Keratinocyte (primary cell): ENCODE data around the gene ZNF362.

Experiments used
- CTCF ChIP-seq, 3 experiments: IDR thresholded peaks in 1 of 3; conservative IDR thresholded peaks in 1 of 3; optimal IDR thresholded peaks in 1 of 3; 2 replicates in 2 of 3; 3 replicates in 1 of 3; pipeline versions ENCODE3 to v1.5.1; 2011; ENCODE audit warnings: low read length in 3 of 3, mild to moderate bottlenecking in 3 of 3, moderate library complexity in 2 of 3, control low read depth in 1 of 3, inconsistent platforms in 1 of 3; ENCODE audit not compliant: insufficient read depth in 2 of 3; ENCODE audit errors: extremely low read depth in 1 of 3
- EZH2 ChIP-seq: IDR thresholded peaks from one replicate; pipeline ENCODE4 v1.6.1; 2012; ENCODE audit warnings: inconsistent platforms, mild to moderate bottlenecking, low read length, moderate library complexity

GRCh38 chr1:33232716-33233115 lies 23.6 kb upstream of the ZNF362 start:
- TF ChIP-seq CTCF (optimal IDR thresholded peaks at IDR 0.05 in 1 of 3, IDR thresholded peaks at IDR 0.05 in 1 of 3, conservative IDR thresholded peaks at IDR 0.05 in 1 of 3; ENCODE audit: extremely low read depth in 1 of 3, insufficient read depth in 2 of 3, low read length in 3 of 3) (no peak), EZH2 (no peak)
